Renal cortex interstitium (tissue), 11 donors: ENCODE measurements around the gene HIRIP3. TPM values are rescaled to one million over a fixed set of nuclear protein-coding genes. Genes with fewer than 3 reads are reported as not detected.
"Not testable (repeated sequence)": the region's sequence is repeated elsewhere in the genome, so short reads cannot be mapped to it uniquely, and the experiment has no call there.

Source experiments
- DNase-seq, 11 donors: peaks; one replicate each; pipeline ENCODE4 v3.0.0-alpha.2; 2013; ENCODE audit warnings: low read depth in 9 of 11, low spot score in 4 of 11; ENCODE audit errors: extremely low read depth in 1 of 11
- polyA plus RNA-seq, 3 donors: library from polyadenylated mRNA; unstranded; fragments of 120-200 nt; gene quantifications; one replicate each; pipeline ENCODE4 v1.2.1, GENCODE V29; 2013; ENCODE audit not compliant: insufficient read length in 3 of 3

HIRIP3 gene
- polyA plus RNA-seq, 3 donors = 16.4 to 22.1 (median 19.3) TPM

DNA sequence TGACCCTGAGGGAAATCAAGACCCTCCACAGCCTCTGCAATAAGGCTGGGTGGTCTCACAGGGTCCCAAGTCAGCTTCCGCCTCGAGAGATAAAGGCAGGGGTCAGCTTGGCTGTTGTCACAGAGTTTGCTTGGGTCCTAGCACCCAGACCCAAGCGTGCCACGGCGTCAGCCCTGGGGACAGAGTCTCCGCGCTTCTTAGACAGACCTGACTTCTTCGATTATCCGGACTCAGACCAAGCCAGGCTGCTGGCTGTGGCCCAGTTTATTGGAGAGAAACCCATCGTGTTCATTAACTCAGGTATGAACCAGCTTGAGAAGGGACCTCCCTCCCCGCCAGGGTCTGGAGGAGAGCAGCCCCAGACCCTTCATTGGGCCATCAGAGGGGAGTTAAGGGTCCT, 28.2 kb upstream of the HIRIP3 start:
- DNase-seq = no peak

DNA sequence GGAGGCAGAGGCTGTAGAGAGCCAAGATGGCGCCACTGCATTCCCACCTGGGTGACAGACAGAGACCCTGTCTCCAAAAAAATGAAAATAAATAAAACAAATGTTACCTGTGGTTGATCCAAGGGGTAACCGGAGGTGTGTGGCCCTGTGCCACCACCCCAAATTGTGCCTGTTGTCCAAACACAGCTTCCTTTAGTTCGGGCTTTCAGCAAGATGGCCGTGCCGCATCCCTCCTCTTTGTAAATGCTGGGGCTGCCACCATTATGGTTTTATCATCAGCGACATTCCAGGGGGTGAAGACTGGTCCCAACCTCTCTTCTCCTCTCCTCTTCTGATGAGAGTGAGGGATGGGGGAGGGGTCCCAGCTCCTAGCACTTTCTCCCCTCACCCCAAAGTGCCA, 27.5 kb upstream of the HIRIP3 start, which contains the start of gene C16orf92:
TSS of gene C16orf92 (plus strand) at position 312 of the 400 bp plus-strand sequence. CDS start 143 bp downstream, outside the sequence.
- no peak for DNase-seq

DNA sequence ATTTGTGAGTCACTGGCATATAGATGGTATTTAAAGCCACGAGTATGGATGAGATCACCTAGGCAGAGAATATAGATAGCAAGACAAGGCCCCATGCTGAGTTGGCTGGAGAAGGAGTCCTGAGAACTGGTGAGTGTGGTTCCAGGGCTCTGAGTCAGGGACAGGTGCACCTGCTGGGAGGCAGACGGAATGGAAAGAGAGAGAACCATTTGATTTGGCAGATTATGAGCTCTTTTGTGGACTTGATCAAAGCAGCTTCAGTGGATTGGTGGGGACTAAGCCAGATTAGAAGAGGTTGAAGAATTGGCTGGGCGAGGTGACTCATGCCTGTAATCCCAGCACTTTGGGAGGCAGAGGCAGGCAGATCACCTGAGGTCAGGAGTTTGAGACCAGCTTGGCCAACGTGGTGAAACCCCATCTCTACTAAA, 23.3 kb upstream of the HIRIP3 start:
- no peak for DNase-seq

DNA sequence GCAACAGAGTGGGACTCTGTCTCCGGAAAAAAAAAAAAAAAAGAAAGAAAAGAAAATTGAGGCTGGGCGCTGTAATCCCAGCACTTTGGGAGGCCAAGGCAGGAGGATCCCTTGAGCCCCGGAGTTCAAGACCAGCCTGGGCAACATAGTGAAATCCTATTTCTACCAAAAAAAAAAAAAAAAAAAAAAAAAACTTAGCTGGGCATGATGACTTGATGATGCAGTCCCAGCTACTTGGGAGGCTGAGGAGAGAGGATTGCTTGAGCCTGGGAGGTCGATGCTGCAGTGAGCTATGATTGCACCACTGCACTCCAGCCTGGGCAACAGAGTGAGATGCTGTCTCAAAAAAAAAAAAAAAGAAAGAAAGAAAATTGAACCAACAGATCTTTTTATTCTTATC, 22.5 kb upstream of the HIRIP3 start:
- not testable (repeated sequence) for DNase-seq

DNA sequence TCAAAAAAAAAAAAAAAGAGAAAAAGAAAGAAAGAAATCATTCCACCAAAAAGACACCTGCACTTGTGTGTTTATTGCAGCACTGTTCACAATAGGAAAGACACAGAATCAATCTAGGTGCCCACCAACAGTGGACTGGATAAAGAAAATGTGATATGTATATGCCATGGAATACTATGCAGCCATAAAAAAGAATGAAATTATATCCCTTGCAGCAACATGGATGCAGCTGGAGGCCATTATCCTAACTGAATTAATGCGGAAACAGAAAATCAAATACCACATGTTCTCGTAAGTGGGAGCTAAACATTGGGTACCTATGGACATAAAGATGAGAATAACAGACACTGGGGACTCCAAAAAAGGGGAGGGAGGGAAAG, 21.9 kb upstream of the HIRIP3 start:
- no peak for DNase-seq

DNA sequence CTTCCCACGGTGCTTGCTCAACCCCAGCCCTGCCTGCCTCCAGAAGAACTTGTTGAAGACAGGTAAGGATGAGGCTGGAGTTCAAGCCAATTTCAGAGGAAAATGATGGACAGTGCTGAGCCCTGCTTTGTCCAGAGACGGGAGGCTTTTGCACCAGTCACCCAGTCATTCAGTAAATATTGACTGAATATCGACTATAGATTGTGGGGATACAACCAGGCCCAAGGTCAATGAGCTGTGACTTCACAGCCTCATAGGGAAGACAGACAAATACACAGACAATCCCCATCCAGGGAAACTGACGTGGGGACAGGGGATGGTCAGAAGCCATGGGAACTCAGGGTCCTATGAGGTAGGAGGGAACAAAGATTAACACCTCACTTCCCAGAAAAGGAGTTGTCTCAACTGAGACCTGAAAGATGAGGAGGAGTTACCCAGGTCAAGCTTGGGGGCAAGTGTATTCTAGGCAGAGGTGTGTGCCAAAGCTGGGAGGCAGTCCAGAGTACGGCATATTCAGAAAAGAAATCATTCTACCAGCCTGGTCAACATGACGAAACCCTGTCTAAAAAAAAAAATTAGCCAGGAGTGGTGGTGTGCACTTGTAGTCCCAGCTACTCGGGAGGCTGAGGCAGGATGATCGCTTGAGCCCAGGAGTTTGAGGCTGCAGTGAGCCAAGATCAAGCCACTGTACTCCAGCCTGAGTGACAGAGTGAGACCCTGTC, 21.3 kb upstream of the HIRIP3 start:
- DNase-seq = no peak

DNA sequence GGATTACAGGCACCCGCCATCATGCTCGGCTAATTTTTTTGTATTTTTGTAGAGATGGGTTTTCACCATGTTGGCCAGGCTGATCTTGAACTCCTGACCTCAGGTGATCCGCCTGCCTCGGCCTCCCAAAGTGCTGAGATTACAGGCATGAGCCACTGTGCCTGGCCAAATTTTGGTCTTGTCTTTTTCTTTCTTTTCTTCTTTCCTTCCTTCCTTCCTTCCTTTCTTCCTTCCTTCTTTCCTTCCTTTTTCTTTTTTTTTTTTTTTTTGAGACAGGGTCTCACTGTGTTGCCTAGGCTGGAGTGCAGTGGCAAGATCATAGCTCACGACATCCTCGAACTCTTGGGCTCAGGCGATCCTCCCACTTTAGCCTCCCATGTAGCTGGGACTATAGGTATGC, 20.0 kb upstream of the HIRIP3 start:
- not testable (repeated sequence) for DNase-seq

DNA sequence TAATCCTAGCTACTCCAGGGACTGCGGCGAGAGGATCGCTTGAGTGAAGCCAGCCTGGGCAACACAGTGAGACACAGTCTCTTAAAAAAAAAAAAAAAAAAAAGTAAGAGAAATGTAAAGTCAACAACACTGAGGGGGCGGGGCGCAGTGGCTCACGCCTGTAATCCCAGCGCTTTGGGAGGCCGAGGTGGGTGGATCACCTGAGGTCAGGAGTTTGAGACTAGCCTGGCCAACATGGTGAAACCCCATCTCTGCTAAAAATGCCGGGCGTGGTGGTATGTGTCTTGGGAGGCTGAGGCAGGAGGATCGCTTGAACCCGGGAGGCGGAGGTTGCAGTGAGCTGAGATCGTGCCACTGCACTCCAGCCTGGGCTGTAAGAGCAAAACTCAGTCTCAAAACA, 17.2 kb upstream of the HIRIP3 start:
- not testable (repeated sequence) for DNase-seq

DNA sequence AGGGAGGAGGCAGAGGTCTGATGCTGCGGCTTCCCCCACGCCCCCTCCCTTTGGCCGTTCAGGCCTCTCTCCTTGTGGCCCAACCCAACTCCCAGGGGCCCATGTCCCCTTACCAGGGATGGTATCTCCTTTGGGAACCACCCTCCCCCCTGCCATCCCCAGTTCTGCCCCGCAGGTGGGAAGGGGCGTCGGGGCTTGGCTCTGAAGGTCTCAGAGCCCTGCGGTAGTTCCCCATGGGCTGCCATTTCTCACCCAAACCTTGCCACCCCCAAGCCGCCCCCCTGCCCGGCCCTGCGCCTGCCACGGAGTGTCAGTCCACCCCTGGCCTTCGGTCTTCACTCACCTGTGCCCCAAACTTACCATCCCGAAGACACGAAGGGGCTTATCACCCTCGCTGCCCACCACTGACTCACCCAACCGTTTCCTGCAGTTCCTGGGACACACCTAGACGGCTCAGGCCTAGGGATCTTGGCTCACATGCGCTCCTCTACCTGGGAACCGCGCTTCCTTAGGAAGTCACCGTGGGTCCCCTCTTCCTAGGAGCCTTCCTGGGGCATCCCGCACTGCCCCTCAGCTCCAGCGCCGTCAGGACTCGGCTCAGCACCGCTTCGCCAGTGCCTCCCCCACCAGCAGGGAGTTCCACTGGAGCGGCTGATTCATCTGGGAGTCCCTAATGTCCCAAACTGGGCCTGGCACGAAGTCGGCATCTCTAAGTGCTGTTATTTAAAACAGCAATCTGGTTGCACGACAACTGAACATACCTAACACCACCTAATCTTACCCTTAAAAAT, 16.5 kb upstream of the HIRIP3 start:
- DNase-seq = no peak

DNA sequence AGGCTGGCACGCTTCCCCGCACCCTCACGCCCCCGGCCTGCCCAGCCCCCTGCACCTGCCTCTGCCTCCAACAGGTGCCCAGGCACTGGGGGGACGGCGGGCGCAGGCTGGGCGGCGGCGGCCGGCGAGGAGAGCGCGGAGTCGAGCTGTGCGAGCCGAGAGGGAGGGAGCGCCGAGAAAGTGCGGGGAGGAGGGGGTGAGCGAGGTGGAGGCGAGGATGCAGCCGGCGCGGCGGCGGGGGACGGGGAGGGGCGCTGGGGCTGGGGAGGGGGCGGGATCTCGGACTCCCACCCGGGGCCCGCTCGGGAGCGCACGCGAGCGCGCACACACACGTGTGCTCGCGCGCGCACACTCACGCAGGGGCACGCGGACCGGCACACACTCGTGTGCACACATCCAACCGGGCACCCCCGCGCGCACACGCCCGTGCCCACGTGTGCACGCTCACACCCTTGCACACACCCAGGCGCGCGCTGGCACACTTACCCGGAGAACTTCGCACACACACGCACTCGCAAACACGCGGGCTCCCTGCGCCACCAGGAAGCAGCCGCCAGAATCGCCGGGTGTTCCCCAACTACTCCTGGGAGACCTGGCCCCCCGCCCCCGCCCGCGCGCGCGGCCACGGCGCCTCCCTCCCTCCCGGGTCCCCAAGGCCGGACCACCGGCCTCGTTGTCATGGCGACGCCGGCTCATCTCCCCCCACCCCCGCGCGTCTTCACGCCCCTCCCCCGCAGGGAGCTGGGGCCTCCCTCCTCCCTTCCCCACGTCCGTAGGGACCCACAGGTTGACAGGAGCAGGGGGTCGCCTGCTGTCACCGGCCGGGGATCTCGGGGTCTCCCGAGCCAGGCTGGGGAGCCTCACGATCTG, 15.7 kb upstream of the HIRIP3 start, which contains the start of gene DOC2A:
TSS of gene DOC2A (minus strand) at position 184 of the 870 bp plus-strand sequence. CDS start 805 bp downstream, outside the sequence.
- no peak for DNase-seq

DNA sequence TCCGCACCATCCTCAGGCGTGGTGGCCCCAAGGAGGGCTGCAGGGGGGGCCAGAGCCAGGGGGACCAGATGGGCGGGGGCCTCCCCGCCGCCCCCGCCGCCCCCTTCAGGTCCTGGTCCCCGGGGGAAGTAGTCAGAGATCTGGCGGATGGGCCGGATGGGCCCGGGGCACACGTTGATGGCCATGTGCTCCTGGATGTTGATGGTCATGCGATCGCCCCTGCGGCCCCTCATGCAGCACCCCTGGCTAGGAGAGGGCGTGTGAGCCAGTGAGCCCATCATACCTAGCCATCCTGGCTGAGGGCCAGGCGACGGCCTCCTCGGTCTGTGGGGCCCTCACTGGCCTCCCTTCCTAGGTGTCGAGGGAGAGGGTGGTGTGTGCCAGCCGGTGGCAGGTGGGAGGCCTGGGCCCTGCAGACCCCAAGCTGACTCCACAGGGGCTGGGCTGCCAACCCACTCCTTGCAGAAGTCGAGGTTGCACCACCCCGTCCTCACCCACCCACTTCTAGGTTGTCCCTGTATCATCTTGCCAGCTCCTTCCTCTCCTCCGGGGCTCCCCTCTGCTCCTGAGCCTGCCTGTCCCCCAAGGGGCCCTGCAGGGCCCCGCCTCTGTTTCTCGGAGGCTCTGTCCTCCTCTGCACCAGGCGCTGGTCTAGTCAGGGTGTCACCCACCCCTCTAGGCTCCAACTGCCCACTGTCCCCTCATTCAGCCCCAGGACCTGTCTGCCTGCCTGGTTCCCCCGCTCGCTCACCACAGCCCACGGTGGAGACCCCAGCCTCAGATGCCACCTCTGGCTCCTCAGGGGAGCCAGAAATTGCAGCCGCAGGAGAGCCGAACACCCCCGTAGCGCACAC, 14.8 kb upstream of the HIRIP3 start:
- DNase-seq = no peak

DNA sequence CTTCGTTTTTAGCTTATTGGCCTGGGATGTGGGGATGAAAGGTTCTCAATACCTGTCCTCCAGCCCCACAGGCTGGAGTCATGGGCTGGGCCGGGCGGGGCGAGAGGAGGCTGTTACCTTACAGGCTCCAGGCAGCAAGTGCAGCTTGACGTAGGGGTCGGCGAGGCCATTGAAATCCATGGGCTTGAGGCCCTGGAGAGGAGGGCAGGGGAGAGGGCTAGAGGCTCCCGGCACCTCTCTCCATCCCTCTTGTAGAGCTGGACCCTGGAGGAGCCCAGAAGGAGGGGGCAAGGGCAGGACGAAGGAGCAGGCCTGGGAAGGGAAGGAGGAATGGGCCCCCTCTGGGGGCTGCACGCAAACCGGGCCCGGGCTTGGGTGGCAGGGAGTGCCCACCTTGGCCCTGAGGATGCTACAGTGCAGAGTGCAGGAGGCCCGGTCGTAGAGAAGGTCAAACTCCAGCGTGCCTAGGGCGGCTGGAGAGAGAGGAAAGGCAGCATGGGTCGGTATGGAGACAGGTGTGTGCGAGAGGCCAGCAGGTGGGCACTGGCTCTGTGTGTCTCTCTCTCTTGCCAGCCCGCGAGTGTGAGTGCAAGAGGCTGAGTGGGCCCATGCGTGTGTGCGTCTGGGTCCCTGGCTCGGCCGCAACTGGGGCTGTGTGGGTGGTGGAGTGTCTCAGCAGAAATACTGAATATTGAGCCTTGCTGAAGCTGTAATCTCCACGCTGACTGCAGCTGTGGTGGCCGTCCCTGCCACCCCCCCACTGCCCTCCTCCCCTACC, 13.9 kb upstream of the HIRIP3 start:
- no peak for DNase-seq

DNA sequence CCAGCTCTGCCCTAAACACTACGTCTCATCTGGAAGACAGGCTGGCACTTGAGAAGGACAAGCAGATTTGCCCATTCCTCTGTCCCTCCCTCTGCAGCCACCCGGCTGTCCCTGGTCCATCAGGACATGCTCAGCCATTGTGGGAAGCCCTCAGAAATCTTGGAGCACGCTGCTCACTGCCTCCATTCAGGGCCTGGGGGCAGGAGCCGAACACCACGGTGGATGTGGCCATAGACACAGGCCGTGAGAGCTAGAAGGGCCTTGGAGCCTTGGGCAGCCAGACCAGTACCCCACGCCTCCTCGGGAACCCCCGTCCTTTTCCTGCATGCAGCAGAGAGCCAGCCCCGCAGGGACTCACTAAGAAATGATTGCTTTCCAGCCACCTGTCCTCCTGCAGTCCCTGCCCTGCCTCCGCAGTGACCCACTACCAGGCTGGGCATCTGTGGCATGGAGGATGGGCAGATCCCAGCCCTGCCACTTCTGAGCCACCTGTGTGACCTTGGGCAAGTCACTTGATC, 12.0 kb upstream of the HIRIP3 start:
- no peak for DNase-seq

DNA sequence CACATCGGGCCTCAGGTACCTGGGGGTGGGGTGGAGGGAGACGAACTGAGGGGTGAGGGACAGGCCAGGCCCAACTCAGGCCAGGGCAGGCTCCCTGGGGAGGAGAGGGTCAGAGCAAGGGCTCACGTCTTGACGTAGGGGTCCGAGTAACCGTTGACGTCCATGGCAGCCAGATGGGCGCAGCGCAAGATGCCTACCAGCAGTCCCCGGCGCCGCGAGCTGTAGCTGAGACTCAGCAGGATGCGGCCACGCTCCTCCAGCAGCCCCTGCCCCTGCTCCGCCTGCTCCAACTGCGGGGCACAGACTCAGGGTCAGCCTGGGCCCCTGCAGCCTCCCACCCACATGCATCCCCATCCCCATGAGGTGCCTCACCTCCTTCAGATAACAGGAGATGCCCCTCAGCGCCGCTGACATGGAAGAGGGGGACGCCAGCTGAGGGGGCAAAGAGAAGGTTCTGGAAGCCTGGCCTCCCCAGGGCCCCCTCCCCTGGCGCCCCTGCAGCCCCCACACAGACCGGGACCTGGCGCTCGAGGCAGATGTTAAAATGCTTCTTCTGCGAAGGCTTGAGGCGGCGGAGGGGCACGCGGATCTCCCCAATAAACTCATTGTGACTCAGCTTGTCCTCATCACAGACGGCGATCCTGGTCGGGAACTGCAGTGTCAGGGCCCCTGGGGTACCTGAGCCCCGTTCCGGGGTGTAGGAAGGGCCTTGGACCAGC, 11.4 kb upstream of the HIRIP3 start:
- DNase-seq = no peak

DNA sequence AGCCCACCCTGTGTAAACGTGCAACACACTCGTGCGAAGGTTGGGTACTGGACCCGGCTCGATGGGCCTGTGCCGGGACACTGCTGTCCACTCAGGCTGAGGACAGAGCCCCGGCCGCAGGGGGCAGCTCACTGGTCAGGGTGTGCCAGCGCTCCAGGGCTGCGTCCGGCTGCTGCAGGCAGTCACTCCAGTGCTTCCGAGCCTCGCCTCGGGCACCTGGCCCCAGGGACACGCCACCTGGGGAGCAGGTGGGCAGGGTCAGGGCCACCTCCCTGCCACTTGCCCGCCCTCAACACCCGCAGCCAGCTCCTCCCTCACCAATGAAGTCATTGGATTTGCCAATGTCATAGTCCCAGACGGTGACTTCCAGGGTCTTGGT, 10.7 kb upstream of the HIRIP3 start:
- DNase-seq = no peak

DNA sequence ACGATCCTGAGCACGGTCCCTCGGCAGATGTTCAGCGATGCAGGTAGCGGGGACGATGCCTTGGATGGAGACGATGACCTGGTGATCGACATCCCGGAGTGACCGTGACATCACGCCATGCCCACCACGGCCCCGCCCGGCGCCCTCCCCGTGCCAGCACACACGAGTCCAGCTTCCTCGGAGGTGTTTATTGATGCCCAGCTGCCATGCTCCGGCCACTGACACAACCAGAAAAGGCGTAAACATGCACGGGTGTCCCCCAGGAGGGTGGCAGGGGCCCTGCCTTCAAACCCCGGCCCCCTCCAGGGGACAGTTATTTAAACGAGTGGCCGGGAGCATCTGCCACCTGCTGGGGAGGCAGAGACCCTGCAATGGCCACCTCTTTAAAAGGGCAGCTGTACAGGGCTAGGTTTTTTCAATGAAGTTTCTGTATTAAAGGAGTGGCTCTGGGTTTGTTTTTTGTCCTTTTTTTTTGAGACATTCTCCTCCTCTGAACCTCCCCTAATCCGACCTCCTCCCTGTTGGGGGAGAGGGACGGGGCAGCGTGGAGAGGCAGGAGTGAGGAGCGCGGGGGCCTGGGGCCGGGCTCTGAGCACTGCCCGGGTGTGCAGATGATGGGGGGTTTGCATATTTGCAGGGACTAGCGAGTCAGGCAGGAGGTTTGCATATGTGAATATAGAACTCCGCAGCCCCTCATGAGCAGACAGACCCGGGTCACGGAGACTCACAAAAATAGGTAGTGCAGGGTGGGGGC, 10.1 kb upstream of the HIRIP3 start:
- no peak for DNase-seq
